ENCODE measurements around the gene TTN. TPM values are rescaled to one million over a fixed set of nuclear protein-coding genes. Genes with fewer than 3 reads are reported as not detected.
"Not testable (repeated sequence)": the region's sequence is repeated elsewhere in the genome, so short reads cannot be mapped to it uniquely, and the experiment has no call there.

Gene TTN
- total RNA-seq, 2 donors from 2014 or later: 4.3 to 9.2 TPM

- H3K9me3 Mint-ChIP-seq: peaks cover 0 to 2% of the 10 kb centered on the region in 2 donors
- DNase-seq (ENCODE audit: low spot score in 2 of 2): no peak
- no peak overlapping the region for H3K27ac Mint-ChIP-seq
- H3K36me3 Mint-ChIP-seq: peaks cover 10 to 32% of the 10 kb centered on the region in 2 donors
- ATAC-seq: no peak
Measured at GRCh38 chr2:178542569-178542968, 264.7 kb downstream of the TTN start.

- Mint-ChIP-seq H3K27ac (peak overlapping the region in 1 of 2 donors; percentile 83), H3K9me3 (no peaks in the 10 kb centered on the region), H3K36me3 (peaks cover 7 to 29% of the 10 kb centered on the region in 2 donors)
- ATAC-seq: no peak
- no peak for DNase-seq (ENCODE audit: low spot score in 2 of 2)
Measured at GRCh38 chr2:178542161-178542560, 265.1 kb downstream of the TTN start.

GRCh38 chr2:178536037-178536436 is 271.2 kb downstream of the TTN start:
- Mint-ChIP-seq H3K27ac (no peak overlapping the region), H3K36me3 (peaks cover 44 to 45% of the 10 kb centered on the region in 2 donors), H3K9me3 (peaks cover 5 to 7% of the 10 kb centered on the region in 2 donors)
- DNase-seq (ENCODE audit: low spot score in 2 of 2) (no peak), ATAC-seq (no peak)

GRCh38 chr2:178531168-178531567 is 276.1 kb downstream of the TTN start:
- DNase-seq (ENCODE audit: low spot score in 2 of 2) (no peak), ATAC-seq (no peak)
- Mint-ChIP-seq H3K9me3 (peaks cover 5 to 7% of the 10 kb centered on the region in 2 donors), H3K36me3 (peaks cover 36 to 47% of the 10 kb centered on the region in 2 donors), H3K27ac (peak overlapping the region; percentile 26 to 50)

DNA sequence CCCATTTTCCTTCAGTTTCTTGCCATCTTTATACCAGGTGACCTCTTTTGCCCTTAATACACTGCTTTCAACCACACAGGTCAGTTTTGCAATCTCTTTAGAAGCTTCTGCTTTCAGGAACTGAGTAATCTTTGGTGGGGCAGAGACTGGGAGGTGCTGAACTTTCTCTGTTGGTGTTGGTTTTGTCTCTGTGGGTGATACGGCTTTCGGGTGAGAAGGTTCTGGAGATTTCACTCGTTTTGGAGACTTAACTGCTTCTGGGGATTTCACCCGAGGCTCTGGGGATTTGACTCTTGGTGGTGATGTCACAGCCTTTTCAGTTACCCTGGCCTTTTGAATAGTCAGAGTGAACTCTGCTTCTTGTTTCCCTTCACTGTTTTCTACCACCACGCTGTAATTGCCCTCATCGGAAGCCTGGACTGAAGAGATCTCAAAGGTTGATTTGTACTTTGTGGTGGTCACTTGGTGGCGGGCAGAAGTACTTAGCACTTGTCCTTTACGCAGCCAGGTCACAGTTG is 276.5 kb downstream of the TTN start:
- H3K27ac Mint-ChIP-seq: peak overlapping the region; percentile 26 to 50
- ATAC-seq: peak; percentile 95
- peaks cover 5 to 7% of the 10 kb centered on the region in 2 donors for H3K9me3 Mint-ChIP-seq
- peak; percentile 42 to 76 for DNase-seq (ENCODE audit: low spot score in 2 of 2)
- H3K36me3 Mint-ChIP-seq: peaks cover 38 to 51% of the 10 kb centered on the region in 2 donors

GRCh38 chr2:178530131-178530530 is 277.1 kb downstream of the TTN start:
- ATAC-seq (peak in 1 of 2 donors; percentile 1), DNase-seq (ENCODE audit: low spot score in 2 of 2) (no peak)
- H3K27ac Mint-ChIP-seq: peak overlapping the region; percentile 26 to 50
- peaks cover 37 to 54% of the 10 kb centered on the region in 2 donors for H3K36me3 Mint-ChIP-seq
- peaks cover 5 to 7% of the 10 kb centered on the region in 2 donors for H3K9me3 Mint-ChIP-seq

GRCh38 chr2:178529194-178529593 is 278.0 kb downstream of the TTN start:
- peaks cover 28 to 44% of the 10 kb centered on the region in 2 donors for H3K36me3 Mint-ChIP-seq
- ATAC-seq: no peak
- no peak for DNase-seq (ENCODE audit: low spot score in 2 of 2)
- H3K27ac Mint-ChIP-seq: no peak overlapping the region
- peaks cover 5 to 7% of the 10 kb centered on the region in 2 donors for H3K9me3 Mint-ChIP-seq

- ATAC-seq (no peak), DNase-seq (ENCODE audit: low spot score in 2 of 2) (no peak)
- peaks cover 4 to 5% of the 10 kb centered on the region in 2 donors for H3K9me3 Mint-ChIP-seq
- H3K36me3 Mint-ChIP-seq: peaks cover 26 to 44% of the 10 kb centered on the region in 2 donors
- no peak overlapping the region for H3K27ac Mint-ChIP-seq
Measured at GRCh38 chr2:178528647-178529046, 278.6 kb downstream of the TTN start.

DNA sequence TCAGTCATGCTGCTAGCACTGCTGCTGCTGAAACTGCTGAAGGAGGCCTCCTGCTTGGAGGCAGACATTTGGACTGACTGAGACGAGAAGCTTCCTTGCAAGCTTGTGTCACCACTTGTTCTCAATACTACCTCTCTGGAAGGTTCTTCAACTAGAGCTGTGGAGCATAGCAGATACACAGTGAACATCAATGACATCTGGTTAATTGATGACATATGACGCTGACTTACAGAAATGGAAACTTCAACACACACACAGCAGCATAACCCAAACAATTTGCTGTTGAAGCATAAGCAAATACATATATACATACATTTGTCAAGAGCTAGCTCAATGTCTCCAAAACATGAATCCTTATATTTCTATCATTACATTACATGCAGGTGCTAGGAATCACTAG is 279.6 kb downstream of the TTN start:
- ATAC-seq (no peak), DNase-seq (ENCODE audit: low spot score in 2 of 2) (no peak)
- peaks cover 29 to 44% of the 10 kb centered on the region in 2 donors for H3K36me3 Mint-ChIP-seq
- H3K9me3 Mint-ChIP-seq: peaks cover 4 to 5% of the 10 kb centered on the region in 2 donors
- H3K27ac Mint-ChIP-seq: no peak overlapping the region

DNA sequence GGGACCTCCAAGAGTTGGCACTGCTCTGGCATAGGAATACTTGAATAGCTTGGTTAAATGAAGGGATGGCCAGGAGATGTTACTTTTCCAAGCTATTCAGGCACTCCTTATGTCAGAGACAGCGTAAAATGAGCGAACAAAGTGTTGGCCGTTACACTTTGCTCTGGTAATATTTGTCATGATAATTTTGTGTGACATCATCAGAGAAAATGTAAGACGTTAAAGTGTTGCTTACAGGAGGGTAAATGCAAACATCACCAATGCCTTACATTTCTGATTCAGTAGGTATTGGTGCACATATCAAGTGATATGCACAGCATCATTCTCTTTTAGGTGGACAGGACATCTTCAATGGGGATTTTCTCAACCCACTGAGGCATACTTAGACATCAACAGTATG is 281.0 kb downstream of the TTN start:
- Mint-ChIP-seq H3K27ac (no peak overlapping the region), H3K9me3 (peaks cover 5 to 6% of the 10 kb centered on the region in 2 donors), H3K36me3 (peaks cover 20 to 41% of the 10 kb centered on the region in 2 donors)
- DNase-seq (ENCODE audit: low spot score in 2 of 2) (no peak), ATAC-seq (no peak)

DNA sequence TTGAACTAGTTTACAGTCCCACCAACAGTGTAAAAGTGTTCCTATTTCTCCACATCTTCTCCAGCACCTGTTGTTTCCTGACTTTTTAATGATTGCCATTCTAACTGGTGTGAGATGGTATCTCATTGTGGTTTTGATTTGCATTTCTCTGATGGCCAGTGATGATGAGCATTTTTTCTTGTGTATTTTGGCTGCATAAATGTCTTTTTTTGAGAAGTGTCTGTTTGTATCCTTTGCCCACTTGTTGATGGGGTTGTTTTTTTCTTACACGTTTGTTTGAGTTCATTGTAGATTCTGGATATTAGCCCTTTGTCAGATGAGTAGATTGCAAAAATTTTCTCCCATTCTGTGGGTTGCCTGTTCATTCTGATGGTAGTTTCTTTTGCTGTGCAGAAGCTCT is 281.8 kb downstream of the TTN start:
- ATAC-seq; DNase-seq (ENCODE audit: low spot score in 2 of 2); H3K9me3 Mint-ChIP-seq; H3K27ac Mint-ChIP-seq: not testable (repeated sequence)
- peaks cover 20 to 40% of the 10 kb centered on the region in 2 donors for H3K36me3 Mint-ChIP-seq

- DNase-seq (ENCODE audit: low spot score in 2 of 2); ATAC-seq; H3K9me3 Mint-ChIP-seq; H3K27ac Mint-ChIP-seq: not testable (repeated sequence)
- H3K36me3 Mint-ChIP-seq: peaks cover 20 to 40% of the 10 kb centered on the region in 2 donors
Measured at GRCh38 chr2:178525010-178525409, 282.2 kb downstream of the TTN start.

- Mint-ChIP-seq H3K36me3 (peaks cover 20 to 40% of the 10 kb centered on the region in 2 donors), H3K27ac (peak overlapping the region; percentile 94 to 96), H3K9me3 (peaks cover 5 to 6% of the 10 kb centered on the region in 2 donors)
- ATAC-seq: no peak
- no peak for DNase-seq (ENCODE audit: low spot score in 2 of 2)
Measured at GRCh38 chr2:178523596-178524134, 283.6 kb downstream of the TTN start.

DNA sequence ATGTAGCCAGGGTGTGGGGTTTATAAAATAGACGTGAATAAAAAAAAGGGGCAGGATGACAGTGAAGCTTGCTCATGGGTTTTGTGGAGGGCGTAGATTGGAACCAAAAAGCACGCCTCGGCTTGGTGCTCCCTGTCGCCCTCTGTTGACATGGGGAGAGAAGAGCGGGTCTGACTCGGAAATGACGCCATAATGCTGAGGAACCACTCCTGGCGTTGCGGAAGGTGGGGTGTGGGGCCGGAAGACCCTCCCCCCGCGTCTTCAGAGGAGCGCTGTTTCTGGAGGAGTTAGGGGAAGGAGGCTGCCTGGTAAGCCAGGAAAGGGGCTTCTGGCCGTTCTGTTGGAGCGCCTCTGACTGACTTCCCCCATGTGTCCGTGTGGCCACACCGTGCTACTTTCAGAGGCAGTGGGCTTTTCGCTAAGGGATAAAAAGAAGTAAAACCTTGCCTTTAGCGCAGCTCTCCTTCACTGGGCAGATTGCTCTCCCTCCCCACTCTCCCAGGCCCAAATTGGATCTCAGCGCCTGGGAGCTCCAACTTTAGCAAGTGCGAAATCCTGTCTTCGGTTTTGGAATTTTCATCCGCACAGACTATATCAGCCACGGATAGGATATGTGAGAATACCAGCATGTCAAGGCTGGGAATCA is 284.1 kb downstream of the TTN start:
- peaks cover 5 to 6% of the 10 kb centered on the region in 2 donors for H3K9me3 Mint-ChIP-seq
- peak; percentile 83 to 89 for ATAC-seq
- peak overlapping the region; percentile 94 to 96 for H3K27ac Mint-ChIP-seq
- peak; percentile 84 to 87 for DNase-seq (ENCODE audit: low spot score in 2 of 2)
- H3K36me3 Mint-ChIP-seq: peaks cover 20 to 42% of the 10 kb centered on the region in 2 donors

GRCh38 chr2:178521304-178522150 is 285.7 kb downstream of the TTN start:
- Mint-ChIP-seq H3K27ac (peak overlapping the region; percentile 56 to 94), H3K9me3 (peaks cover 5 to 6% of the 10 kb centered on the region in 2 donors), H3K36me3 (peaks cover 20 to 47% of the 10 kb centered on the region in 2 donors)
- DNase-seq (ENCODE audit: low spot score in 2 of 2) (peak in 1 of 2 donors; percentile 61), ATAC-seq (peak; percentile 71 to 83)

- Mint-ChIP-seq H3K36me3 (peaks cover under 1 to 31% of the 10 kb centered on the region in 2 donors), H3K27ac (no peak overlapping the region), H3K9me3 (peaks cover 5 to 6% of the 10 kb centered on the region in 2 donors)
- ATAC-seq: no peak
- DNase-seq (ENCODE audit: low spot score in 2 of 2): no peak
Measured at GRCh38 chr2:178517496-178517895, 289.7 kb downstream of the TTN start.

DNA sequence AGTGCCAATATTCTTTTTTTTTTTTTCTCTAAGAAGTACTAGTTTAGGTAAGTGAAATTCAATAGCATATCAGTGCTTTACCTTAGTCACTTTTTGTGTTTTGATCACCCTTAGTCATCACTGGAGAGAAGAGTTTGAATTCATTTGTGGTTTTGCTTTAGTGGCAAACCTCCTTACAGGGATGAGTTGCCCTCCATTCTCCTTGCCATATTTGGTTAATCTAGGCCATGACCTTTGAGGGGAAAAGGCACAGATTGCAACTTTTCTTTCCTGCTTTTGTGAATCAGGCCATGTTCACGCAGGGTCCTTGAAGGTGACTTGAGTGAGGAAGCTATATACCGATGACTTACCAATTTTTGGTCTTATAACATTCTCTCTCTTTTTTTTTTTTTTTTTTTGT is 292.6 kb downstream of the TTN start:
- peak in 1 of 2 donors; percentile 44 for DNase-seq (ENCODE audit: low spot score in 2 of 2)
- peaks cover 2 to 26% of the 10 kb centered on the region in 2 donors for H3K36me3 Mint-ChIP-seq
- no peaks in the 10 kb centered on the region for H3K9me3 Mint-ChIP-seq
- peak overlapping the region; percentile 41 to 94 for H3K27ac Mint-ChIP-seq
- ATAC-seq: peak; percentile 93 to 99

Measured in activated naive CD4-positive, alpha-beta T cell treated with anti-CD3 and anti-CD28 coated beads, Interleukin-2, amount 50 U/mL, for 72 hours (primary cell).